Right ventricle myocardium superior (tissue), 1 donor: ENCODE results near the gene HAS3. TPM values are rescaled to one million over a fixed set of nuclear protein-coding genes. Genes with fewer than 3 reads are reported as not detected.

ENCODE experiments used
- total RNA-seq: library from RNA; stranded (reverse); fragmentation: NEBNext Ultra II Directional; extraction: Animal tissue kit (Norgen Biotek cat#: 25700); gene quantifications from one replicate; pipeline ENCODE4 v1.2.1, GENCODE V29; 2021
- donor health status: DM: no; HTN: yes; CAD: no; lungs with severe emphysema.

Gene HAS3
- total RNA-seq, 1 donor from 2014 or later: 0.19 TPM

Other genes starting within 250 kb of the HAS3 start
- gene CHTF8, start 26.9 kb downstream of the HAS3 start, total RNA-seq: 52.5 TPM
- gene UTP4, start 27.0 kb downstream of the HAS3 start, total RNA-seq: 24.1 TPM
- gene SNTB2, start 81.5 kb downstream of the HAS3 start, total RNA-seq: 12.3 TPM
- gene VPS4A, start 205.7 kb downstream of the HAS3 start, total RNA-seq: 28.6 TPM
- 5.6 TPM for gene PDF, start 224.9 kb downstream of the HAS3 start, total RNA-seq
- gene COG8, start 233.9 kb downstream of the HAS3 start, total RNA-seq: 22.0 TPM
- 7.3 TPM for gene NIP7, start 234.1 kb downstream of the HAS3 start, total RNA-seq
- gene TMED6, start 246.1 kb downstream of the HAS3 start, total RNA-seq: not detected